Endodermal cell (in vitro differentiated cells): ENCODE measurements around the gene BMS1. TPM values are rescaled to one million over a fixed set of nuclear protein-coding genes. Genes with fewer than 3 reads are reported as not detected.
A peak's percentile ranks its signal among the peaks of the same experiment; 100 is the strongest.
"Not testable (repeated sequence)": the region's sequence is repeated elsewhere in the genome, so short reads cannot be mapped to it uniquely, and the experiment has no call there.

Experiments
- DNase-seq: peaks from one replicate; pipeline ENCODE4 v3.0.0-alpha.2; 2017
- H3K27ac ChIP-seq: 2 replicates; pipeline ENCODE4 v1.5.1; 2013; ENCODE audit warnings: mild to moderate bottlenecking, low read depth, low read length, moderate library complexity
- H3K27me3 ChIP-seq: 2 replicates; pipeline ENCODE4 v1.6.1; 2013; ENCODE audit warnings: mild to moderate bottlenecking, low read length, moderate library complexity; ENCODE audit not compliant: insufficient read depth, control insufficient read depth, poor library complexity, severe bottlenecking
- H3K36me3 ChIP-seq: 2 replicates; pipeline ENCODE4 v1.7.0; 2013; ENCODE audit warnings: mild to moderate bottlenecking, low read length, moderate library complexity; ENCODE audit not compliant: control insufficient read depth, insufficient read depth
- H3K4me1 ChIP-seq: one replicate; pipeline ENCODE4 v1.7.0; 2013; ENCODE audit warnings: low read length; ENCODE audit not compliant: control insufficient read depth, insufficient read depth
- H3K4me3 ChIP-seq: 2 replicates; pipeline ENCODE4 v1.5.1; 2013; ENCODE audit warnings: mild to moderate bottlenecking, low read length, moderate library complexity
- H3K9ac ChIP-seq: 2 replicates; pipeline ENCODE4 v1.6.1; 2013; ENCODE audit warnings: mild to moderate bottlenecking, low read length, moderate library complexity; ENCODE audit not compliant: poor library complexity, severe bottlenecking; ENCODE audit errors: extremely low read depth
- H3K9me3 ChIP-seq: 2 replicates; pipeline ENCODE4 v1.6.1; 2013; ENCODE audit warnings: mild to moderate bottlenecking, low read length, moderate library complexity; ENCODE audit not compliant: control insufficient read depth
- H3K27ac Mint-ChIP-seq: 2 replicates; pipeline ENCODE4 v1.8.0; 2020; ENCODE audit warnings: mixed read lengths
- H3K27me3 Mint-ChIP-seq: 2 replicates; pipeline ENCODE4 v1.8.0; 2021; ENCODE audit warnings: mild to moderate bottlenecking, mixed read lengths; ENCODE audit not compliant: insufficient read depth
- H3K36me3 Mint-ChIP-seq: 2 replicates; pipeline ENCODE4 v1.8.0; 2020; ENCODE audit warnings: low read depth, mixed read lengths
- H3K4me1 Mint-ChIP-seq: 2 replicates; pipeline ENCODE4 v1.8.0; 2020; ENCODE audit warnings: mixed read lengths
- H3K4me3 Mint-ChIP-seq: 2 replicates; pipeline ENCODE4 v1.8.0; 2020; ENCODE audit warnings: mild to moderate bottlenecking, moderate library complexity, mixed read lengths
- H3K9me3 Mint-ChIP-seq: 2 replicates; pipeline ENCODE4 v1.8.0; 2020; ENCODE audit warnings: mild to moderate bottlenecking, mixed read lengths
- WGBS, 2 experiments: methylation state at CpG; one replicate each; pipeline versions ENCODE4 v1.1.5 to v1.1.7; 2013; ENCODE audit warnings: missing lambda C conversion rate in 2 of 2, mixed read lengths in 1 of 2; ENCODE audit not compliant: insufficient coverage in 1 of 2, insufficient read length in 1 of 2; 5-methylcytosine and 5-hydroxymethylcytosine counted together
- total RNA-seq, 2 donors: library from RNA; stranded (reverse); fragmentation: NEBNext Ultra II Directional in 1 of 2; extraction: Animal tissue kit (Norgen Biotek cat#: 25700) in 1 of 2; gene quantifications; 2 replicates in 1 of 2; 3 replicates in 1 of 2; pipeline ENCODE4 v1.2.1, GENCODE V29; 2021
- TF ChIP-seq, protein P1 (sequence below): fragments of 200-600 bp; sonication (generic); conservative IDR thresholded peaks from 2 replicates; pipeline ENCODE4 v1.5.0; 2021; ENCODE audit warnings: antibody characterized with exemption, mild to moderate bottlenecking

The BMS1 gene
- total RNA-seq, 2 donors from 2014 or later = 19.8 to 24.2 TPM

- H3K27ac ChIP-seq, H3K4me1 ChIP-seq, H3K27me3 Mint-ChIP-seq, H3K4me3 ChIP-seq, H3K36me3 Mint-ChIP-seq, H3K36me3 ChIP-seq, H3K27ac Mint-ChIP-seq, H3K9ac ChIP-seq, H3K9me3 ChIP-seq, H3K4me3 Mint-ChIP-seq, H3K4me1 Mint-ChIP-seq, H3K27me3 ChIP-seq: not testable (repeated sequence)
- TF ChIP-seq, protein P1, sequence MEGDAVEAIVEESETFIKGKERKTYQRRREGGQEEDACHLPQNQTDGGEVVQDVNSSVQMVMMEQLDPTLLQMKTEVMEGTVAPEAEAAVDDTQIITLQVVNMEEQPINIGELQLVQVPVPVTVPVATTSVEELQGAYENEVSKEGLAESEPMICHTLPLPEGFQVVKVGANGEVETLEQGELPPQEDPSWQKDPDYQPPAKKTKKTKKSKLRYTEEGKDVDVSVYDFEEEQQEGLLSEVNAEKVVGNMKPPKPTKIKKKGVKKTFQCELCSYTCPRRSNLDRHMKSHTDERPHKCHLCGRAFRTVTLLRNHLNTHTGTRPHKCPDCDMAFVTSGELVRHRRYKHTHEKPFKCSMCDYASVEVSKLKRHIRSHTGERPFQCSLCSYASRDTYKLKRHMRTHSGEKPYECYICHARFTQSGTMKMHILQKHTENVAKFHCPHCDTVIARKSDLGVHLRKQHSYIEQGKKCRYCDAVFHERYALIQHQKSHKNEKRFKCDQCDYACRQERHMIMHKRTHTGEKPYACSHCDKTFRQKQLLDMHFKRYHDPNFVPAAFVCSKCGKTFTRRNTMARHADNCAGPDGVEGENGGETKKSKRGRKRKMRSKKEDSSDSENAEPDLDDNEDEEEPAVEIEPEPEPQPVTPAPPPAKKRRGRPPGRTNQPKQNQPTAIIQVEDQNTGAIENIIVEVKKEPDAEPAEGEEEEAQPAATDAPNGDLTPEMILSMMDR = peak; percentile 61
- peaks cover 26% of the 10 kb centered on the region for H3K9me3 Mint-ChIP-seq
- 36% methylated on average over 5 of the region's 5 CpGs; no CpG with 5 or more reads in 1 of the 2 experiments for WGBS, 2 experiments
- DNase-seq = peak; percentile 81
These were observed 62.2 kb downstream of the BMS1 start for GRCh38 chr10:42844810-42845209.

DNA sequence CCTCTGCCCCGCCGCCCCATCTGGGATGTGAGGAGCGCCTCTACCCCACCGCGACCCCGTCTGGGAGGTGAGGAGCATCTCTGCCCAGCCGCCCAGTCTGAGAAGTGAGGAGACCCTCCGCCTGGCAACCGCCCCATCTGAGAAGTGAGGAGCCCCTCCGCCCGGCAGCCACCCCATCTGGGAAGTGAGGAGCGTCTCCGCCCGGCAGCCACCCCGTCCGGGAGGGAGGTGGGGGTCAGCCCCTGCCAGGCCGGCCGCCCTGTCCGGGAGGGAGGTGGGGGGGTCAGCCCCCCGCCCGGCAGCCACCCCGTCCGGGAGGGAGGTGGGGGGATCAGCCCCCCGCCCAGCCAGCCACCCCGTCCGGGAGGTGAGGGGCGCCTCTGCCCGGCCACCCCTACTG lies 64.7 kb downstream of the BMS1 start:
- not testable (repeated sequence) for H3K9me3 ChIP-seq, H3K4me3 ChIP-seq, H3K9ac ChIP-seq, H3K27ac Mint-ChIP-seq, H3K27me3 Mint-ChIP-seq, H3K36me3 Mint-ChIP-seq, H3K4me3 Mint-ChIP-seq, H3K4me1 ChIP-seq, H3K27ac ChIP-seq, H3K4me1 Mint-ChIP-seq, DNase-seq, H3K27me3 ChIP-seq, H3K36me3 ChIP-seq
- peaks cover 26% of the 10 kb centered on the region for H3K9me3 Mint-ChIP-seq
- WGBS, 2 experiments = 90 to 92% methylated on average over 2 to 28 of the region's 28 CpGs

GRCh38 chr10:42850931-42851330 lies 68.3 kb downstream of the BMS1 start:
- Mint-ChIP-seq H3K36me3 (no peaks in the 10 kb centered on the region), H3K9me3 (peaks cover 22% of the 10 kb centered on the region), H3K4me1 (no peaks in the 10 kb centered on the region), H3K27ac (no peak overlapping the region), H3K27me3 (peaks cover 2% of the 10 kb centered on the region), H3K4me3 (no peak overlapping the region)
- Histone ChIP-seq H3K9me3 (no peaks in the 10 kb centered on the region), H3K4me1 (no peaks in the 10 kb centered on the region), H3K9ac (no peak overlapping the region), H3K4me3 (no peak overlapping the region), H3K36me3 (no peaks in the 10 kb centered on the region), H3K27me3 (no peaks in the 10 kb centered on the region), H3K27ac (no peak overlapping the region)
- DNase-seq = no peak
- 73% methylated on average over 4 of the region's 4 CpGs; no CpG with 5 or more reads in 1 of the 2 experiments for WGBS, 2 experiments
- TF ChIP-seq, protein P1 = no peak

GRCh38 chr10:42859256-42859655 lies 76.7 kb downstream of the BMS1 start:
- WGBS, 2 experiments = 79 to 83% methylated on average over 15 of the region's 15 CpGs
- no peak overlapping the region for H3K4me3 Mint-ChIP-seq
- no peak for DNase-seq
- Histone ChIP-seq H3K36me3 (no peaks in the 10 kb centered on the region), H3K9ac (no peak overlapping the region), H3K4me1 (no peaks in the 10 kb centered on the region), H3K27ac (no peak overlapping the region), H3K9me3 (no peaks in the 10 kb centered on the region), H3K4me3 (no peak overlapping the region), H3K27me3 (no peaks in the 10 kb centered on the region)
- TF ChIP-seq, protein P1 = no peak
- H3K4me1 Mint-ChIP-seq = peaks cover under 1% of the 10 kb centered on the region
- peaks cover 2% of the 10 kb centered on the region for H3K27me3 Mint-ChIP-seq
- H3K27ac Mint-ChIP-seq = no peak overlapping the region
- no peaks in the 10 kb centered on the region for H3K9me3 Mint-ChIP-seq
- H3K36me3 Mint-ChIP-seq = no peaks in the 10 kb centered on the region

GRCh38 chr10:42860016-42860415 lies 77.4 kb downstream of the BMS1 start:
- not testable (repeated sequence) for H3K27me3 Mint-ChIP-seq, DNase-seq, H3K4me3 ChIP-seq, H3K4me3 Mint-ChIP-seq, H3K27ac ChIP-seq, H3K27me3 ChIP-seq, H3K36me3 Mint-ChIP-seq, H3K27ac Mint-ChIP-seq, H3K36me3 ChIP-seq, H3K9me3 ChIP-seq, H3K9me3 Mint-ChIP-seq, H3K9ac ChIP-seq, H3K4me1 Mint-ChIP-seq, H3K4me1 ChIP-seq
- 93 to 100% methylated on average over 2 to 11 of the region's 11 CpGs for WGBS, 2 experiments
